Upper lobe of right lung (tissue), 1 donor: Measurements from ENCODE around the gene TUBB1. TPM values are rescaled to one million over a fixed set of nuclear protein-coding genes. Genes with fewer than 3 reads are reported as not detected.

ENCODE experiments used
- ATAC-seq: fragments of 200-7000 bp; cut with Tn5 transposase; one replicate; pipeline ENCODE4 v1.9.1; 2020; ENCODE audit warnings: mild to moderate bottlenecking, moderate library complexity
- DNase-seq: peaks from one replicate; pipeline ENCODE4 v3.0.0-alpha.2; 2020
- H3K27ac ChIP-seq: fragments of 200-600 bp; one replicate; pipeline ENCODE4 v1.8.0; 2022
- H3K27me3 ChIP-seq: fragments of 200-600 bp; one replicate; pipeline ENCODE4 v1.8.0; 2022; ENCODE audit warnings: mild to moderate bottlenecking
- H3K36me3 ChIP-seq: fragments of 200-600 bp; one replicate; pipeline ENCODE4 v1.8.0; 2022
- H3K4me1 ChIP-seq: fragments of 200-600 bp; one replicate; pipeline ENCODE4 v1.8.0; 2022
- H3K4me3 ChIP-seq: fragments of 200-600 bp; one replicate; pipeline ENCODE4 v1.8.0; 2022; ENCODE audit warnings: mild to moderate bottlenecking
- H3K9me3 ChIP-seq: fragments of 200-600 bp; one replicate; pipeline ENCODE4 v1.8.0; 2022
- CTCF ChIP-seq: fragments of 200-600 bp; IDR thresholded peaks from one replicate; pipeline ENCODE4 v1.8.0; 2022; ENCODE audit warnings: antibody characterized with exemption
- intact Hi-C: fragments of 100-400 bp; cut with DNase I; formaldehyde crosslinking; loops from one replicate; pipeline ENCODE4 v1.11.0; 2022
- total RNA-seq: library from RNA; stranded (reverse); fragmentation: NEBNext Ultra II Directional; extraction: Animal tissue kit (Norgen Biotek cat#: 25700); gene quantifications from one replicate; pipeline ENCODE4 v1.2.1, GENCODE V29; 2021
- donor health status: DM: no; HTN: yes; CAD: no; lungs with severe emphysema.

Gene TUBB1
- total RNA-seq, 1 donor from 2014 or later: 3.0 TPM

GRCh38 chr20:59017493-59018231 is 1.6 kb upstream of the TUBB1 start:
- TF ChIP-seq CTCF: no peak
- DNase-seq (peak; percentile 46), ATAC-seq (peak; percentile 8)
- H3K27ac ChIP-seq: no peak overlapping the region
- intact Hi-C loops: no loop called here
- H3K4me3 ChIP-seq: no peak overlapping the region
- no peaks in the 10 kb centered on the region for H3K4me1 ChIP-seq
- peaks cover 4% of the 10 kb centered on the region for H3K36me3 ChIP-seq
- H3K27me3 ChIP-seq: no peaks in the 10 kb centered on the region
- no peaks in the 10 kb centered on the region for H3K9me3 ChIP-seq

- H3K27ac ChIP-seq: no peak overlapping the region
- ATAC-seq (no peak), DNase-seq (peak; percentile 41)
- intact Hi-C loops: no loop called here
- H3K4me3 ChIP-seq: no peak overlapping the region
- no peaks in the 10 kb centered on the region for H3K9me3 ChIP-seq
- no peak for TF ChIP-seq CTCF
- H3K36me3 ChIP-seq: peaks cover 15% of the 10 kb centered on the region
- H3K4me1 ChIP-seq: no peaks in the 10 kb centered on the region
- H3K27me3 ChIP-seq: no peaks in the 10 kb centered on the region
Measured at GRCh38 chr20:59018817-59019216, 412 bp upstream of the TUBB1 start.

- H3K4me1 ChIP-seq: no peaks in the 10 kb centered on the region
- no peaks in the 10 kb centered on the region for H3K27me3 ChIP-seq
- no peak for TF ChIP-seq CTCF
- DNase-seq: no peak
- no peak overlapping the region for H3K27ac ChIP-seq
- no peak for ATAC-seq
- intact Hi-C loops: no loop called here
- no peak overlapping the region for H3K4me3 ChIP-seq
- H3K9me3 ChIP-seq: no peaks in the 10 kb centered on the region
- H3K36me3 ChIP-seq: peaks cover 37% of the 10 kb centered on the region
Measured at GRCh38 chr20:59020938-59021551, 1.8 kb downstream of the TUBB1 start.

GRCh38 chr20:59022754-59023153 is 3.5 kb downstream of the TUBB1 start:
- H3K27ac ChIP-seq: no peak overlapping the region
- peaks cover 54% of the 10 kb centered on the region for H3K36me3 ChIP-seq
- ATAC-seq: no peak

GRCh38 chr20:59023616-59024015 is 4.4 kb downstream of the TUBB1 start:
- Histone ChIP-seq H3K27ac (no peak overlapping the region), H3K27me3 (no peaks in the 10 kb centered on the region), H3K9me3 (no peaks in the 10 kb centered on the region), H3K4me1 (peaks cover 8% of the 10 kb centered on the region), H3K36me3 (peaks cover 62% of the 10 kb centered on the region), H3K4me3 (no peak overlapping the region)
- no peak for DNase-seq
- TF ChIP-seq CTCF: no peak
- intact Hi-C loops: no loop called here
- no peak for ATAC-seq

More at GRCh38 chr20:59022754-59023153, 3.5 kb downstream of the TUBB1 start:
- intact Hi-C loops: no loop called here
- no peak for TF ChIP-seq CTCF
- no peak for DNase-seq
- H3K4me1 ChIP-seq: no peaks in the 10 kb centered on the region
- no peaks in the 10 kb centered on the region for H3K9me3 ChIP-seq
- H3K4me3 ChIP-seq: no peak overlapping the region
- H3K27me3 ChIP-seq: no peaks in the 10 kb centered on the region
